Immature natural killer cell (primary cell): ENCODE results near the gene COL23A1. TPM values are rescaled to one million over a fixed set of nuclear protein-coding genes. Genes with fewer than 3 reads are reported as not detected.

Source experiments
- DNase-seq, 3 donors: peaks; one replicate each; pipeline ENCODE4 v3.0.0; 2022; ENCODE audit warnings: mixed read lengths in 1 of 3
- H3K27ac Mint-ChIP-seq, 6 donors: one replicate each; pipeline ENCODE4 v1.8.0; 2020; ENCODE audit warnings: mixed read lengths in 6 of 6, mild to moderate bottlenecking in 5 of 6, inconsistent platforms in 4 of 6, moderate library complexity in 3 of 6
- H3K27me3 Mint-ChIP-seq, 3 donors: one replicate each; pipeline ENCODE4 v1.8.0; 2020 to 2021; ENCODE audit warnings: low read depth in 3 of 3, mild to moderate bottlenecking in 3 of 3, mixed read lengths in 3 of 3, moderate library complexity in 3 of 3, inconsistent platforms in 1 of 3
- H3K36me3 Mint-ChIP-seq, 3 donors: one replicate each; pipeline ENCODE4 v1.8.0; 2020; ENCODE audit warnings: mixed read lengths in 3 of 3, inconsistent platforms in 2 of 3, mild to moderate bottlenecking in 2 of 3
- H3K4me1 Mint-ChIP-seq, 2 donors: one replicate each; pipeline ENCODE4 v1.8.0; 2020; ENCODE audit warnings: inconsistent platforms in 2 of 2, mild to moderate bottlenecking in 2 of 2, mixed read lengths in 2 of 2, moderate library complexity in 1 of 2
- H3K4me3 Mint-ChIP-seq, 5 donors: one replicate each; pipeline ENCODE4 v1.8.0; 2020; ENCODE audit warnings: mild to moderate bottlenecking in 5 of 5, mixed read lengths in 5 of 5, inconsistent platforms in 3 of 5, moderate library complexity in 3 of 5
- H3K9me3 Mint-ChIP-seq, 6 donors: one replicate each; pipeline ENCODE4 v1.8.0; 2020; ENCODE audit warnings: mild to moderate bottlenecking in 6 of 6, mixed read lengths in 6 of 6, inconsistent platforms in 4 of 6, moderate library complexity in 3 of 6
- polyA plus RNA-seq, 3 donors: library from polyadenylated mRNA; unstranded; fragments of 300-500 nt; fragmentation: Illumina TruSeq; gene quantifications; one replicate each; pipeline ENCODE4 v1.2.3, GENCODE V29; 2021

The COL23A1 gene
- polyA plus RNA-seq, 3 donors from 2014 or later = 0.40 to 0.78 TPM; not detected in 1

- no peak overlapping the region for H3K27ac Mint-ChIP-seq
- H3K9me3 Mint-ChIP-seq = no peaks in the 10 kb centered on the region
- DNase-seq = no peak
- H3K4me1 Mint-ChIP-seq = peaks cover 2 to 8% of the 10 kb centered on the region in 2 donors
- H3K36me3 Mint-ChIP-seq = no peaks in the 10 kb centered on the region
- H3K27me3 Mint-ChIP-seq = peaks cover 2 to 3% (median 3%) of the 10 kb centered on the region in 3 donors
- no peak overlapping the region for H3K4me3 Mint-ChIP-seq
These were observed 45.9 kb downstream of the COL23A1 start for GRCh38 chr5:178544166-178544834.

- Mint-ChIP-seq H3K27ac (no peak overlapping the region), H3K27me3 (peaks cover 2 to 3% (median 3%) of the 10 kb centered on the region in 3 donors), H3K9me3 (no peaks in the 10 kb centered on the region), H3K4me1 (no peaks in the 10 kb centered on the region), H3K4me3 (no peak overlapping the region), H3K36me3 (no peaks in the 10 kb centered on the region)
- no peak for DNase-seq
These were observed 47.7 kb downstream of the COL23A1 start for GRCh38 chr5:178542455-178542854.

- Mint-ChIP-seq H3K4me3 (no peak overlapping the region), H3K36me3 (no peaks in the 10 kb centered on the region), H3K4me1 (no peaks in the 10 kb centered on the region), H3K9me3 (no peaks in the 10 kb centered on the region), H3K27me3 (peaks cover 0 to 5% (median 3%) of the 10 kb centered on the region in 3 donors), H3K27ac (no peak overlapping the region)
- no peak for DNase-seq
These were observed 49.7 kb downstream of the COL23A1 start for GRCh38 chr5:178540526-178540925.

- H3K36me3 Mint-ChIP-seq = no peaks in the 10 kb centered on the region
- no peak overlapping the region for H3K4me3 Mint-ChIP-seq
- H3K27ac Mint-ChIP-seq = no peak overlapping the region
- no peaks in the 10 kb centered on the region for H3K4me1 Mint-ChIP-seq
- H3K9me3 Mint-ChIP-seq = no peaks in the 10 kb centered on the region
- peaks cover 0 to 5% (median 3%) of the 10 kb centered on the region in 3 donors for H3K27me3 Mint-ChIP-seq
- no peak for DNase-seq
These were observed 51.4 kb downstream of the COL23A1 start for GRCh38 chr5:178538741-178539229.

GRCh38 chr5:178537467-178538371, 52.5 kb downstream of the COL23A1 start:
- H3K4me3 Mint-ChIP-seq = no peak overlapping the region

GRCh38 chr5:178536541-178537466, 53.4 kb downstream of the COL23A1 start:
- H3K36me3 Mint-ChIP-seq = no peaks in the 10 kb centered on the region
- H3K9me3 Mint-ChIP-seq = no peaks in the 10 kb centered on the region
- no peak overlapping the region for H3K27ac Mint-ChIP-seq
- no peak overlapping the region for H3K4me3 Mint-ChIP-seq
- DNase-seq = no peak
- no peaks in the 10 kb centered on the region for H3K4me1 Mint-ChIP-seq
- H3K27me3 Mint-ChIP-seq = peaks cover 0 to 2% (median 0%) of the 10 kb centered on the region in 3 donors

More at GRCh38 chr5:178537467-178538371, 52.5 kb downstream of the COL23A1 start:
- H3K27ac Mint-ChIP-seq = no peak overlapping the region
- H3K27me3 Mint-ChIP-seq = peaks cover 0 to 5% (median 3%) of the 10 kb centered on the region in 3 donors
- H3K4me1 Mint-ChIP-seq = no peaks in the 10 kb centered on the region
- H3K9me3 Mint-ChIP-seq = no peaks in the 10 kb centered on the region
- H3K36me3 Mint-ChIP-seq = no peaks in the 10 kb centered on the region
- no peak for DNase-seq

- H3K9me3 Mint-ChIP-seq = no peaks in the 10 kb centered on the region
- peaks cover 0 to 2% (median 0%) of the 10 kb centered on the region in 3 donors for H3K27me3 Mint-ChIP-seq
- no peaks in the 10 kb centered on the region for H3K36me3 Mint-ChIP-seq
- DNase-seq = no peak
- H3K27ac Mint-ChIP-seq = no peak overlapping the region
- H3K4me1 Mint-ChIP-seq = no peaks in the 10 kb centered on the region
- H3K4me3 Mint-ChIP-seq = no peak overlapping the region
These were observed 54.7 kb downstream of the COL23A1 start for GRCh38 chr5:178535299-178536175.

- Mint-ChIP-seq H3K36me3 (no peaks in the 10 kb centered on the region), H3K27ac (no peak overlapping the region), H3K9me3 (no peaks in the 10 kb centered on the region), H3K27me3 (peaks cover 0 to 2% (median 0%) of the 10 kb centered on the region in 3 donors), H3K4me3 (no peak overlapping the region), H3K4me1 (no peaks in the 10 kb centered on the region)
- no peak for DNase-seq
These were observed 57.1 kb downstream of the COL23A1 start for GRCh38 chr5:178533136-178533535.

- DNase-seq = no peak
- Mint-ChIP-seq H3K9me3 (no peaks in the 10 kb centered on the region), H3K27ac (no peak overlapping the region), H3K4me3 (no peak overlapping the region), H3K4me1 (no peaks in the 10 kb centered on the region), H3K27me3 (peaks cover 0 to 2% (median 0%) of the 10 kb centered on the region in 3 donors), H3K36me3 (no peaks in the 10 kb centered on the region)
These were observed 57.5 kb downstream of the COL23A1 start for GRCh38 chr5:178532666-178533065.

GRCh38 chr5:178532236-178532635, 58.0 kb downstream of the COL23A1 start:
- no peak overlapping the region for H3K4me3 Mint-ChIP-seq

GRCh38 chr5:178531786-178532185, 58.4 kb downstream of the COL23A1 start:
- no peak for DNase-seq
- Mint-ChIP-seq H3K36me3 (no peaks in the 10 kb centered on the region), H3K27me3 (peaks cover 0 to 2% (median 0%) of the 10 kb centered on the region in 3 donors), H3K4me1 (no peaks in the 10 kb centered on the region), H3K4me3 (no peak overlapping the region), H3K27ac (no peak overlapping the region), H3K9me3 (no peaks in the 10 kb centered on the region)

More at GRCh38 chr5:178532236-178532635, 58.0 kb downstream of the COL23A1 start:
- Mint-ChIP-seq H3K27me3 (peaks cover 0 to 2% (median 0%) of the 10 kb centered on the region in 3 donors), H3K9me3 (no peaks in the 10 kb centered on the region), H3K27ac (no peak overlapping the region), H3K4me1 (no peaks in the 10 kb centered on the region), H3K36me3 (no peaks in the 10 kb centered on the region)
- no peak for DNase-seq

- Mint-ChIP-seq H3K27ac (no peak overlapping the region), H3K36me3 (no peaks in the 10 kb centered on the region), H3K9me3 (no peaks in the 10 kb centered on the region), H3K4me3 (no peak overlapping the region), H3K4me1 (no peaks in the 10 kb centered on the region), H3K27me3 (no peaks in the 10 kb centered on the region)
- DNase-seq = no peak
These were observed 59.7 kb downstream of the COL23A1 start for GRCh38 chr5:178530526-178530925.
